Chondrocyte (in vitro differentiated cells): ENCODE data around the gene CDK6. TPM values are rescaled to one million over a fixed set of nuclear protein-coding genes. Genes with fewer than 3 reads are reported as not detected.

ENCODE experiments used
- DNase-seq: peaks from one replicate; pipeline ENCODE4 v3.0.0; 2021; ENCODE audit warnings: mixed read lengths, low spot score
- H3K27ac Mint-ChIP-seq: one replicate; pipeline ENCODE4 v1.8.0; 2021; ENCODE audit warnings: mild to moderate bottlenecking, moderate library complexity, mixed read lengths; ENCODE audit not compliant: unreplicated experiment
- H3K27me3 Mint-ChIP-seq: 2 replicates; pipeline ENCODE4 v1.8.0; 2021; ENCODE audit warnings: low read depth, mixed read lengths
- H3K36me3 Mint-ChIP-seq: 2 replicates; pipeline ENCODE4 v1.8.0; 2021; ENCODE audit warnings: low read depth, mixed read lengths
- H3K4me1 Mint-ChIP-seq: 2 replicates; pipeline ENCODE4 v1.8.0; 2021; ENCODE audit warnings: low read depth, mild to moderate bottlenecking, mixed read lengths
- H3K4me3 Mint-ChIP-seq: one replicate; pipeline ENCODE4 v1.8.0; 2021; ENCODE audit warnings: mild to moderate bottlenecking, moderate library complexity, mixed read lengths; ENCODE audit not compliant: unreplicated experiment
- H3K9me3 Mint-ChIP-seq: 2 replicates; pipeline ENCODE4 v1.8.0; 2021; ENCODE audit warnings: low read depth, mixed read lengths
- CTCF ChIP-seq: fragments of 200-600 bp; sonication (generic); IDR thresholded peaks from 2 replicates; pipeline ENCODE4 v1.5.0; 2021; ENCODE audit warnings: antibody characterized with exemption, mild to moderate bottlenecking, moderate library complexity
- total RNA-seq: library from RNA; stranded (reverse); gene quantifications from 3 replicates; pipeline ENCODE4 v1.2.1, GENCODE V29; 2021

CDK6 gene
- total RNA-seq, 1 donor from 2014 or later: 162 TPM

GRCh38 chr7:92880212-92881090, 44.1 kb upstream of the CDK6 start:
- Mint-ChIP-seq H3K4me3 (no peak overlapping the region), H3K9me3 (peaks cover 49% of the 10 kb centered on the region), H3K27ac (no peak overlapping the region), H3K36me3 (peaks cover 2% of the 10 kb centered on the region), H3K4me1 (no peaks in the 10 kb centered on the region), H3K27me3 (no peaks in the 10 kb centered on the region)
- TF ChIP-seq CTCF: peak; percentile 32
- peak; percentile 76 for DNase-seq

DNA sequence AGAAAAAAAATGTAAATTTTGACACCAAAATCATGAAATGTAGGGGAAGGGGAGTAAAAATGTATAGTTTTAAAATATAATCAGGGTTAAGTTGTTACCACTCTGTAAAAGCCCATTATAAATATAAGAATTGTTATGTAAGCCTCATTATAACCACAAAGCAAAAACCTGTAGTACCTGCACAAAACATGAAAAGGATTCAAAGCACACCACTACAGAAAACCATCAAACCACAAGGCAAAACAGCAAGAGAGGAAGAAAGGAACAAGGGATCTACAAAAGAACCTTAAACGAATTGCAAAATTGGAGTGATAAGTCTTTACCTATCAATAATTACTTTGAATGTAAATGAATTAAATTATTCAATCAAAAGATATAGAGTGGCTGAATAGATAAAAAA, 41.0 kb upstream of the CDK6 start:
- H3K36me3 Mint-ChIP-seq: no peaks in the 10 kb centered on the region
- no peak for TF ChIP-seq CTCF
- peaks cover 24% of the 10 kb centered on the region for H3K9me3 Mint-ChIP-seq
- DNase-seq: no peak
- H3K4me1 Mint-ChIP-seq: peaks cover 15% of the 10 kb centered on the region
- H3K4me3 Mint-ChIP-seq: no peak overlapping the region
- H3K27ac Mint-ChIP-seq: no peak overlapping the region
- H3K27me3 Mint-ChIP-seq: no peaks in the 10 kb centered on the region

DNA sequence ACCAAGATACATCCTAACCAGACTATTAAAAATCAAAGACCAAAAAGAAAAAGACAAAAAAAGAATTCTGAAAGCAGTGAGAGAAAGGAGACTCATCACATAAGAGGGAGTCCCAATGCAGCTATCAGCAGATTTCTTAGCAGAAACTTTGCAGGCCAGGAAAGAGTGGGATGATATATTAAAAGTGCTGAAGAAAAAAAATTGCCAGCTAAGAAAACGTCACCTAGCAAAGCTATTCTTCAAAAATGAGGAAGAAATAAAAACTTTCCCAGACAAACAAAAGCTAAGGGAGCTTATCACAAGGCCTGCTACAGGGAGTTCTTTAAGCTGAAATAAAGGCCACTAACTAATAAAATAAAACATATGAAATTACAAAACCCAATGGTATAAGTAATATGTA, 40.5 kb upstream of the CDK6 start:
- no peak for DNase-seq

GRCh38 chr7:92875719-92876118, 39.3 kb upstream of the CDK6 start:
- peaks cover 17% of the 10 kb centered on the region for H3K9me3 Mint-ChIP-seq
- no peak for TF ChIP-seq CTCF
- peaks cover 5% of the 10 kb centered on the region for H3K36me3 Mint-ChIP-seq
- no peak overlapping the region for H3K4me3 Mint-ChIP-seq
- no peaks in the 10 kb centered on the region for H3K27me3 Mint-ChIP-seq
- DNase-seq: no peak
- peaks cover 16% of the 10 kb centered on the region for H3K4me1 Mint-ChIP-seq
- no peak overlapping the region for H3K27ac Mint-ChIP-seq

More for the DNA sequence above, 40.5 kb upstream of the CDK6 start:
- H3K9me3 Mint-ChIP-seq: peaks cover 19% of the 10 kb centered on the region
- H3K27ac Mint-ChIP-seq: no peak overlapping the region
- no peak for TF ChIP-seq CTCF
- no peak overlapping the region for H3K4me3 Mint-ChIP-seq
- no peaks in the 10 kb centered on the region for H3K36me3 Mint-ChIP-seq
- H3K4me1 Mint-ChIP-seq: peaks cover 16% of the 10 kb centered on the region
- no peaks in the 10 kb centered on the region for H3K27me3 Mint-ChIP-seq

GRCh38 chr7:92875173-92875572, 38.8 kb upstream of the CDK6 start:
- H3K27me3 Mint-ChIP-seq: no peaks in the 10 kb centered on the region
- H3K9me3 Mint-ChIP-seq: peaks cover 19% of the 10 kb centered on the region
- no peak overlapping the region for H3K4me3 Mint-ChIP-seq
- TF ChIP-seq CTCF: no peak
- H3K4me1 Mint-ChIP-seq: peaks cover 16% of the 10 kb centered on the region
- H3K36me3 Mint-ChIP-seq: peaks cover 6% of the 10 kb centered on the region
- peak overlapping the region; percentile 27 for H3K27ac Mint-ChIP-seq
- DNase-seq: no peak
